GM19099 (cell line): ENCODE measurements around the gene ANAPC1.

ENCODE experiments used
- POLR2A ChIP-seq: IDR thresholded peaks from 3 replicates; pipeline ENCODE4 v1.6.1; 2011; ENCODE audit warnings: low read depth; ENCODE audit not compliant: insufficient read length; ENCODE audit errors: extremely low read depth

Gene ANAPC1

GRCh38 chr2:111883661-111884591 lies at the start of gene ANAPC1:
ANAPC1 (minus strand) TSS chr2:111884193; CDS start chr2:111880825, 3,368 bp downstream.
- peak; percentile 89 for TF ChIP-seq POLR2A

GRCh38 chr2:111932841-111933291 lies 48.9 kb upstream of the ANAPC1 start:
- no peak for TF ChIP-seq POLR2A

- no peak for TF ChIP-seq POLR2A
These were observed 46.9 kb upstream of the ANAPC1 start for GRCh38 chr2:111930875-111931274.

GRCh38 chr2:111930409-111930808 lies 46.4 kb upstream of the ANAPC1 start:
- no peak for TF ChIP-seq POLR2A

- no peak for TF ChIP-seq POLR2A
These were observed 43.7 kb upstream of the ANAPC1 start for GRCh38 chr2:111927723-111928122.

- TF ChIP-seq POLR2A, result no peak
These were observed 40.7 kb upstream of the ANAPC1 start for GRCh38 chr2:111924617-111925107.

GRCh38 chr2:111923276-111923804 lies 39.3 kb upstream of the ANAPC1 start:
- no peak for TF ChIP-seq POLR2A

GRCh38 chr2:111919794-111920608 lies 36.0 kb upstream of the ANAPC1 start:
- no peak for TF ChIP-seq POLR2A

- TF ChIP-seq POLR2A, result no peak
These were observed 35.4 kb upstream of the ANAPC1 start for GRCh38 chr2:111919365-111919764.

GRCh38 chr2:111918383-111918806 lies 34.4 kb upstream of the ANAPC1 start:
- no peak for TF ChIP-seq POLR2A

- no peak for TF ChIP-seq POLR2A
These were observed 33.1 kb upstream of the ANAPC1 start for GRCh38 chr2:111917106-111917505.

- TF ChIP-seq POLR2A, result no peak
These were observed 28.6 kb upstream of the ANAPC1 start for GRCh38 chr2:111912547-111912946.

GRCh38 chr2:111910609-111911277 lies 26.8 kb upstream of the ANAPC1 start:
- TF ChIP-seq POLR2A, result no peak

GRCh38 chr2:111909079-111909478 lies 25.1 kb upstream of the ANAPC1 start:
- no peak for TF ChIP-seq POLR2A
